ENCODE measurements around the gene TRAPPC14.
A peak's percentile ranks its signal among the peaks of the same experiment; 100 is the strongest.
"Not testable (repeated sequence)": the region's sequence is repeated elsewhere in the genome, so short reads cannot be mapped to it uniquely, and the experiment has no call there.

TRAPPC14 gene, protein sequence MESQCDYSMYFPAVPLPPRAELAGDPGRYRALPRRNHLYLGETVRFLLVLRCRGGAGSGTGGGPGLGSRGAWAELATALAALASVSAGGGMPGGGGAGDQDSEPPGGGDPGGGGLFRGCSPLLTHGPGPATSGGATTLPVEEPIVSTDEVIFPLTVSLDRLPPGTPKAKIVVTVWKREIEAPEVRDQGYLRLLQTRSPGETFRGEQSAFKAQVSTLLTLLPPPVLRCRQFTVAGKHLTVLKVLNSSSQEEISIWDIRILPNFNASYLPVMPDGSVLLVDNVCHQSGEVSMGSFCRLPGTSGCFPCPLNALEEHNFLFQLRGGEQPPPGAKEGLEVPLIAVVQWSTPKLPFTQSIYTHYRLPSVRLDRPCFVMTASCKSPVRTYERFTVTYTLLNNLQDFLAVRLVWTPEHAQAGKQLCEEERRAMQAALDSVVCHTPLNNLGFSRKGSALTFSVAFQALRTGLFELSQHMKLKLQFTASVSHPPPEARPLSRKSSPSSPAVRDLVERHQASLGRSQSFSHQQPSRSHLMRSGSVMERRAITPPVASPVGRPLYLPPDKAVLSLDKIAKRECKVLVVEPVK

GRCh38 chr7:100158229-100159098 is at the start of gene TRAPPC14:
TSS of gene TRAPPC14 (minus strand) at chr7:100158723. CDS start at chr7:100158499, 224 bp downstream.
- peak; percentile 84 for DNase-seq

- no peak for DNase-seq
Observed at GRCh38 chr7:100204454-100204853, 45.9 kb upstream of the TRAPPC14 start.

GRCh38 chr7:100200693-100201092 is 42.2 kb upstream of the TRAPPC14 start:
- DNase-seq: no peak

DNA sequence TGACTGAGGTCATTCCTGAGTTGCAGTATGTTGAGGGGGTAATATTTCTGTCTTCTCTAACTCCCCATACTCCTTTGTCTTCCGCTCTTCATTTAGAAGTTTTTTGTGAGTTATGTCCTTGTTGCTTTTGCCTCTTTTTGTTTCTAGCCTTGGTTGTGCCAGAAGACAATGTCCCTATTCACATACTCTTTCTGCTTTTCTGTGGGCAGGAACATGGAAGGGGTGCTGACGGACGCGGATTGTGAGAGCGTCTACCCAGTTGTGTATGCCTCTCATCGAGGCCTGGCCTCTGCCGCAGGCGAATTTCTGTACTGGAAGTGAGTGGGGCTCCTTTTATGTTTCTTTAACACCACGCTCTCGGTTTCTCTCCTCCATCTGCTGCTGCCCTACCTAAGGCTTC is 39.7 kb upstream of the TRAPPC14 start:
- DNase-seq: no peak

DNA sequence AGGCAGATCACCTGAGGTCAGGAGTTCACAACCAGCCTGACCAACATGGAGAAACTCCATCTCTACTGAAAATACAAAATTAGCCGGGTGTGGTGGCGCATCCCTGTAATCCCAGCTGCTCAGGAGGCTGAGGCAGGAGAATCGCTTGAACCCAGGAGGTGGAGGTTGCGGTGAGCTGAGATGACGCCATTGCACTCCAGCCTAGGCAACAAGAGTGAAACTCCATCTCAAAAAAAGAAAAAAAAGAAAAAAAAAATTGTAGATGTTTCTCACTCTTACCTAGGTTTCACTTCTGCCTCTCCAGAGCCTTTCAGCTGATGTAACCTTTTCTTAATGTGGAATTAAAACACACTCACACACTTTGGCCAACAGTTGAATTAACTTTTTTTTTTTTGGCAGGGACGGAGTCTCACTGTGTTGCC is 37.4 kb upstream of the TRAPPC14 start:
- not testable (repeated sequence) for DNase-seq

DNA sequence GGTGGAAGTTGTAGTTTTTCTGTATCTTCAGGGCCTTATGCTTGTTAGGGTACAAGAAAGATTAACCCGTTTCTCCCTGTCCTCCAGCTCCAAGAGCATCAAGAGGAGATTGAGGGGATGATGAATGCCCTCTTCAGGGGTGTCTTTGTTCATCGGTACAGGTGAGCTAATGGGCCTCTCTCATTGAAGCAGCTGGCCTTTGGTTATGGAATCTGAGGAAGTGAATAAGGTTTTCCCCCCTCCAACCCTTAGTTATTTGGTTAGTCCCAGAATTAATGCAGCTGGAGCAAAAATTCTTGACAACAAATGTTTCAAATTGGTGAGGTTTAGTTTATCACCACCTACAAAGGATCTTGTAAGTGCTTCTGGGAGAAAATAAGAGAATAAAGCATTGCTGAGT is 36.7 kb upstream of the TRAPPC14 start:
- DNase-seq: no peak

DNA sequence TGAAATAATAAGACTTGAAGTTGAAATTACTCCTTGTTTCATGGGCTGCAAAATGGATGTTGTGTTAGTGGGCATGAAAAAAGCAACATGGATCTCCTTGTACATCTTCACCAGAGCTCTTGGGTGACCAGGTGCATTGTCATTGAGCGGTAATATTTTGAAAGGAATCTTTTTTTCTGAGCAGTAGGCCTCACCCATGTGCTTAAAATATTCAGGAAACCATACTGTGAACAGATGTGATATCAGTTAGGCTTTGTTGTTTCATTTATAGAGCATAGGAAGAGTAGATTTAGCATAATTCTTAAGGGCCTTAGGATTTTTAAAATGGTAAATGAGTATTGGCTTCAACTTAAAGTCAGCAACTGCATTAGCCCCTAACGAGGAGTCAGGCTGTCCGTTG is 34.4 kb upstream of the TRAPPC14 start:
- no peak for DNase-seq

DNA sequence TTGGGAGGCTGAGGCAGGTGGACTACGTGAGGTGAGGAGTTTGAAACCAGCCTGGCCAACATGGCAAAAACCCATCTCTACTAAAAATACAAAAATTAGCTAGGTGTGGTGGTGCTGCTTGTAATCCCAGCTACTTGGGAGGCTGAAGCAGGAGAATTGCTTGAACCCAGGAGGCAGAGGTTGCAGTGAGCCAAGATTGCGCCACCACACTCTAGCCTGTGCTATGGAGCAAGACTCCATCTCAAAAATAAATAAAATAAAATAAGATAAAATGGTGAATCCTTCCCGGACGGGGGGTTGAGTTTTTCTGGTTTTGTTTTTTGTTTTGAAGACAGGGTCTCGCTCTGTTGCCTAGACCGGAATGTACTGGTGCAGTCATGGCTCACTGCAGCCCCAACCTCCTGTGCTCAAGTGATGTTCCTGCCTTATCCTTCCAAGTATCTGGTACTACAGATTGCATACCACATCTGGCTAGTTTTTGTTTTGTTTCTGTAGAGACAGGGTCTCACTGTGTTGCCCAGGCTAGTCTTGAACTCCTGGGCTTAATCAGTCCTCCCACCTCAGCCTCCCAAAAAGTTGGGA is 33.8 kb upstream of the TRAPPC14 start:
- DNase-seq: not testable (repeated sequence)

DNA sequence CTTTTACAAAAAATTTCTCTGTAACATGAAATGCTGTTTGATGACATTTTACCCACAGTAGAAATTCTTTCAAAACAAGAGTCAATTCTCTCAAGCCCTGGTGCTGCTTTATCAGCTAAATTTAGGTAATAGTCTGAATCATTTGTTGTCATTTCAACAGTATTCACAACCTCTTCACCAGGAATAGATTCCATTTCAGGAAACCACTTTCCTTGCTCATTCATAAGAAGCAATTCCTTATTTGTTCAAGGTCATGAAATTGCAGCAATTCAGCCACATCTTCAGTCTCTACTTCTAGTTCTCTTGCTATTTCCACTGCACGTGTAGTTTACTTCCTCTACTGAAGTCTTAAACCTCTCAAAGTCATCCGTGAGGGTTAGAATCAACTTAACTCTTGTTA is 33.3 kb upstream of the TRAPPC14 start:
- DNase-seq: no peak

DNA sequence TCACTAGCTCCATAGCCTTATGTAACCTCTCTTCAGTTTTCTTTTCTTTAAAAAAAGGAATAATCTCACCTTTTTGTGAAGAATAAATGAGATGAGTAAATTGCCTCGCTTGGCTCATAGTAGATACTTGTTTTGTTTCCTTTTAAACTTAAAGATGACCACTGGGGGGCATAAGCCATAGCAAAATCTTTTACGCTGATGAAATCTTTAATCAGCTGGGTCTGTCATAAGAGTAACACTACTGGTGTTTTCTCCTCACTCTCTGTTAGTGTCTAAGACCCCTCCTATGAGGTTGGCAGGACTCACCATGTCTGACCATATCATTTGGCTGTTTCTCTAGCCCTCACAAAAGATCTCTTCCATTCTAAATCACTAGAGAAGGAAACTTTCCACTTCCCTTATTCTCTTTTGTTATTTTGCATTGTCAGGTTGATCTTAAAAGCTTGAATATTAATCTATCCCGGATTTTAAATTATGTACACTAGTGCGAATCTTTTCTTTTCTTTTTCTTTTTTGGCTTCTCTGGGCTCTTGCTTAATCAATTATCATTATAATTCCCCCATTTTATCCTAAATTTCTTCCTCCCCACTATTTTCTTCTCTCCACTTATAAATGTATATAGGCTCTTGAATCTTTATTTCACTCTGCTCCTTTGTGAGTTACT is 31.7 kb upstream of the TRAPPC14 start:
- DNase-seq: no peak

DNA sequence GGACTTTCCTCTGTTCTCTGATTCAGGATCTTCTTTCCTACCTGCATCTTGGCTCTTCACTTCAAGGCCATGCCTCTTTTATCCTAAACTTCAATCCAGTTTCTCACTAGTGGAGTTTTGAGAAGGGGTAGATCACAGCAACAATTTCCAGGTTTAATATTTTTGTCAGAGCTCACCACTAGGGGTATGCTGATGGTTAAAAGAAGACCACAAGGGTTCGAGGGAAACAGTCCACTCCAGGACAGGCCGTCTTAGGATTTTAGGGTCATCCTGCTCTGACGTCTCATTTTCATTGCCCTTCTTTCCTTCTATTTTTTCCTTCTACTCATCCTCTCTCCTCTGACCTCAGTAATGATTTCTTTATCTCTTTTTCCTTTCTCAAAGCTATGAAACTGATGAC is 30.5 kb upstream of the TRAPPC14 start:
- DNase-seq: no peak

DNA sequence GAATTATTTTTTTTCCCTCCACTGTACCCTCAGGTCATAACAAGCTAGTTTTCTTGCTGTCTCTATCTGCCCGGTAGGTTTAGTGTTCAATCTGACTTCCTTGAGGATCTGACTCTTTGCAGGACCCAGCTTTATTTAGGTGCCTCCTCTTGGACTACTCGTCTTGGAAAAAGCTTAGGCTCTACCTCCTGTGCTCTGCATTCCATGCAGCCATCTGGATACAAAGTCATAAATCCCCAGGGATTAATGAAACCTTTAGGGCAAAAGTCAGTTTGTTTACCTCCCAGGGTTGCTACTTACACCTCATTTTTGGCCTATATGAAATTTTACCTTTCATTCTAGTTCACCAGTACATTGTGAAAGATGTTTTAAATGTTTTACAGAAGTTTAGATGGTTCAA is 27.2 kb upstream of the TRAPPC14 start:
- DNase-seq: no peak

- not testable (repeated sequence) for DNase-seq
Observed at GRCh38 chr7:100183090-100183489, 24.6 kb upstream of the TRAPPC14 start.

GRCh38 chr7:100182616-100183015 is 24.1 kb upstream of the TRAPPC14 start:
- not testable (repeated sequence) for DNase-seq

DNA sequence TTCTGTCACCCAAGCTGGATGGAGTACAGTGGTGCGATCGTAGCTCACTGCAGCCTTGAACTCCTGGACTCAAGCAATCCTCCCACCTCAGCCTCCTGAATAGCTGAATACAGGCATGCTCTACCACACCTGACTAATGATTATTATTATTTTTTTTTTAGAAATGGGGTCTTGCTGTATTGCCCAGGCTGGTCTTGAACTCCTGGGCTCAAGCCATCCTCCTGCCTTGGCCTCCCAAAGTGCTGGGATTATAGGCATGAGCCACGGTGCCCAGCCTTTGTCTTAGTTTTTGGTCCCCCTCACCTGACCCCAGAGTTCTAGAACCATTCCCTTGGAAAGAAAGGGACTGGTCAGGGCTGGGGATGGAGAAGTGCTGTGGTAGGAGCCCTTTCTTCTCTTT is 21.6 kb upstream of the TRAPPC14 start:
- not testable (repeated sequence) for DNase-seq

DNA sequence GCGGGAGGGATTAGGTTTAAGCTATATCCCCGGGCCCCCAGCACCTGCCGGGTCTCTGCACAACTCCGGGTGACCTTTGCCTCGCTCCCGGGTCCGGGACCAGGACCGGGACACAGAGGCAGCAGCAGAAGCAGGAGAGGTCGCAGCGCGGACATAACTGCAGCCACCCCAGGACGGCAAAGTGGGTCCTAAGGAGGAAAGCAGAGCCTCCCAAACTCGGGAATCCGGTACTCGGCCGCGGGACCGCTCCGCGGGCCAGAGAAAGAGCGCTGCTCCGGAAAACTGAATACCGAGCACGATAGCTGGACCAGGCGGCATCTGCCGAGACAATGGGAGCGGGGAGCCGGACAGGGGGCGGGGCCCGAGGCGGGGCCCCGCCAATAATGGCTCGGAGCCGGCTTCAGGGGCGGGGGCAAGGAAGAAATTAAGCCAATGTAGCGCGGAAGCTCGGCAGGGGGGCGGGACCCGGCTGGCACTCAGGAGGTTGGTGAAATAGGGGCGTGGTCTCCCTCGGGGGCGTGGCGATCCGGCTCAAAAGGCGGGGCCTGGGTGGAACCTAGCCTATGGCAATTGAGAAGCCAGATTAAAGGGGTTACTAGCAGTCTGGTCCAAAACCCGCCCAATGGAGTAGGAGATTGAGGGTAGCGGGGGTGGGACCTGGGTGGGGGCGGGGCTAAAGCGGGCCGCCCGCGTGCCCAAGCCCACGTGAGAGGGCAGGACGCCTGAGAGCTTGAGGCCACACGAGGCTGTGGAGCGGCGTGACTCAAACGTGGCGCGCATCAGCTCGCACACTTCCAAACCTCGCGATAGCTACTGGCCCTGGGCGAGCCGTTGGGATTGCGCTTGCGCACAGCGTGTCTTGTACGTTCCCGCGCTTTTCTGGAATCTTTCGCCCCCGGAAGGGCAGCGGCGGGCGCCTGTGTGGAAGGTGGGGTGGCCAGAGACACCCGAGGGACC is 18.8 kb upstream of the TRAPPC14 start, which contains the start of the genes GPC2 and STAG3:
Gene GPC2 (minus strand): TSS at position 337 of the 957 bp plus-strand sequence. CDS start 182 bp downstream, at position 155.
Gene STAG3 (plus strand): TSS at position 874 of the 957 bp plus-strand sequence. CDS start 2,639 bp downstream, outside the sequence.
- DNase-seq: peak; percentile 96

- DNase-seq: no peak
Observed at GRCh38 chr7:100176096-100177044, 17.8 kb upstream of the TRAPPC14 start.

DNA sequence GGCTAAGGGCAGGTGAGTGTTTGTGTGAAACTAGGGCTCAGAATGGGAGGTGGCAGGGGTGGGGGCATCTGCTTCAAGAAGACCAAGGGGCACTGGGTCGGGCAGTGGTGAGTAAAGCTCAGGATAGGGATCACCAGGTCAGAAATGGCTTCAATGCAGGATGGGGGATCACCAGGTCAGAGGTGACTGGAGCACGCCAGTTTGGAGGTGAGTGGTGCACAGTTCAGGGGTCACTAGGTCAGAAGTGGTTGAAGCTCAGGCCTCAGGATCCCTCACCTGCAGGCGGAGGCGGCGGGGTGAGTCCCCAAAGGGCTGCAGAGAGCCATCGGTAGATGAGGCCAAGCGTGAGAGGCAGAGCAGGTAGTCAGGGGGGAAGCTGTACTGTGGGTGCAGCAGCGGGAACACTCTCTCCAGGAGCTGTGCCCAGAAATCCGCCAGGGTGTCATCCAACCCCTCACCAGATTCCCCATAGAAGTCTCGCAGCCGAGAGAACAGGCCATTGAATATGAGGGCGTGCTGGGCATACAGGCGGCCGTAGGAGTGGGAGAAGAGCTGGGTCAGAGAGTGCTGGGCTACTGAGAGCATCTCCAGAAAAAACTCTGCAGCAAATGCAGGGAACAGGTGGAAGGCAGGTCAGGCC is 16.9 kb upstream of the TRAPPC14 start:
- DNase-seq: no peak

GRCh38 chr7:100174582-100174981 is 16.1 kb upstream of the TRAPPC14 start:
- DNase-seq: no peak
